Measurements from ENCODE around the gene SSBP3.

- no peak for TF ChIP-seq POLR2A (IDR thresholded peaks at IDR 0.05)
- no peak for TF ChIP-seq CTCF (IDR thresholded peaks at IDR 0.05)
- no peak for TF ChIP-seq POLR2AphosphoS5 (IDR thresholded peaks at IDR 0.05; ENCODE audit: insufficient read depth in 1 of 2, low read depth in 1 of 2)
Measured at GRCh38 chr1:54413732-54414131, 7.5 kb upstream of the SSBP3 start.
